Activated naive CD4-positive, alpha-beta T cell treated with anti-CD3 and anti-CD28 coated beads, Interleukin-2, amount 50 U/mL, for 72 hours (primary cell): ENCODE results near the gene ELL2. TPM values are rescaled to one million over a fixed set of nuclear protein-coding genes. Genes with fewer than 3 reads are reported as not detected.

Experiments used
- ATAC-seq, 2 donors: fragments of 150-1000 bp; cut with Tn5 transposase; 2 replicates each; pipeline ENCODE4 v1.10.0; 2021; ENCODE audit warnings: mild to moderate bottlenecking in 2 of 2, moderate library complexity in 2 of 2
- DNase-seq, 2 donors: peaks; one replicate each; pipeline ENCODE4 v3.0.0; 2021 to 2022; ENCODE audit warnings: low spot score in 2 of 2
- H3K27ac Mint-ChIP-seq, 2 donors: one replicate each; pipeline ENCODE4 v1.8.0; 2022; ENCODE audit warnings: mild to moderate bottlenecking in 2 of 2, mixed read lengths in 2 of 2
- H3K36me3 Mint-ChIP-seq, 2 donors: one replicate each; pipeline ENCODE4 v1.8.0; 2022; ENCODE audit warnings: mixed read lengths in 2 of 2
- H3K9me3 Mint-ChIP-seq, 2 donors: one replicate each; pipeline ENCODE4 v1.8.0; 2022; ENCODE audit warnings: mixed read lengths in 2 of 2
- total RNA-seq, 2 donors: library from RNA; stranded (reverse); gene quantifications; one replicate each; pipeline ENCODE4 v1.2.3, GENCODE V29; 2022

Gene ELL2
- total RNA-seq, 2 donors from 2014 or later, result 41.1 to 110 TPM

DNA sequence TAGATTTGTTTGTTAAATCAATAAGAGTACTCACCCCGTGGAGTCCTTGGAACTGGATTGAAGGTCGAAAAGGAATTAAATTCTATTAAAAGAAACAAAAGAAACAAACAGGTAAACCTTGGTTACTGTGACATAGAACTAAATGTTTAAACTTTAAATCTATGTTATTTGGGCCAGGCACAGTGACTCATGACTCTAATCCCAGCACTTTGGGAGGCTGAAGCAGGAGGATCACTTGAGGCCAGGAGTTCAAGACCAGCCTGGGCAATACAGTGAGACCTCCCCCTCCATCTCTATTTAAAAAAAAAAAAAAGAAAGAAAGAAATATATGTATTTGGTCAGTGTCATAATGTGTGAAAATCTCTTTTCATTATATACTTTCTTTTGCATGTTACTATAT lies 18.7 kb downstream of the ELL2 start:
- H3K27ac Mint-ChIP-seq, result no peak overlapping the region

DNA sequence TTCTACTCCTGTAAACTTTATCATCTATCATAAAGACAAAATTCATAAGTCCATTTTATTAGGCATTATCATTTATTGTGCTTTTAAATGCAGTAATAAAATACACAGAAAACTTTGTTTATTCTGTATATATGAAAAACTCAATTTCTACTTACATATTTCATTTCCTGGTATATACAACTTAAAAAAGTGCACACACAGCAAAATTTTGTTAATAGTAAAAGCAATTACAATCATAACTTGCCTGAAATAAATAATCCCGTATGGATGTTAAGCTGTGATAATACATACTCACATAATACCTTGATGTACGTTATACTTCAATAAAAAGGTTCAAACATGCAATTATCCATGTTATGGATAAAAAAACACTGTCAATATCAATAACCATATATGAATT lies 19.2 kb downstream of the ELL2 start:
- no peak for ATAC-seq
- peaks cover 15 to 17% of the 10 kb centered on the region in 2 donors for H3K36me3 Mint-ChIP-seq
- DNase-seq, result no peak
- no peak overlapping the region for H3K27ac Mint-ChIP-seq
- no peaks in the 10 kb centered on the region for H3K9me3 Mint-ChIP-seq

More for the DNA sequence above, 18.7 kb downstream of the ELL2 start:
- no peaks in the 10 kb centered on the region for H3K9me3 Mint-ChIP-seq
- DNase-seq (no peak), ATAC-seq (no peak)
- H3K36me3 Mint-ChIP-seq, result peaks cover 15 to 17% of the 10 kb centered on the region in 2 donors

DNA sequence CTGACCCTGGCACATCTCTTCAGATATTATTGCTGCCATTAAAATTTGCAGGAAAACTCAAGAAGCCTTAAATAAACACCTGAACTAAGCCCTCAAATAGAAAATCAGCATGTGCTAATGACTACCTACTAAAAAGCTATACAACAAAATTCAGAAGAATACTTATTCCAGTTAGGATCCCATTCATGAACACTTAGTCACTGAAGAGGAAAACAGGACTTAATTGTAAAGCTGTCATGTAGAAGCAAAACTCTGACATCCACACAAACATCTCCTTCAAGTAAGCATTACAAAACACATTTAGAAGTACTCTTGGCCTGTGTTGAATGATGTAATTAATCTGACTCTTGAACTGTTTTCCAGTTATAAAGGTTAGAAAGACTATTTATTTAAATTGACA lies 19.9 kb downstream of the ELL2 start:
- ATAC-seq (no peak), DNase-seq (no peak)
- Mint-ChIP-seq H3K27ac (no peak overlapping the region), H3K9me3 (no peaks in the 10 kb centered on the region), H3K36me3 (peaks cover 14 to 16% of the 10 kb centered on the region in 2 donors)

DNA sequence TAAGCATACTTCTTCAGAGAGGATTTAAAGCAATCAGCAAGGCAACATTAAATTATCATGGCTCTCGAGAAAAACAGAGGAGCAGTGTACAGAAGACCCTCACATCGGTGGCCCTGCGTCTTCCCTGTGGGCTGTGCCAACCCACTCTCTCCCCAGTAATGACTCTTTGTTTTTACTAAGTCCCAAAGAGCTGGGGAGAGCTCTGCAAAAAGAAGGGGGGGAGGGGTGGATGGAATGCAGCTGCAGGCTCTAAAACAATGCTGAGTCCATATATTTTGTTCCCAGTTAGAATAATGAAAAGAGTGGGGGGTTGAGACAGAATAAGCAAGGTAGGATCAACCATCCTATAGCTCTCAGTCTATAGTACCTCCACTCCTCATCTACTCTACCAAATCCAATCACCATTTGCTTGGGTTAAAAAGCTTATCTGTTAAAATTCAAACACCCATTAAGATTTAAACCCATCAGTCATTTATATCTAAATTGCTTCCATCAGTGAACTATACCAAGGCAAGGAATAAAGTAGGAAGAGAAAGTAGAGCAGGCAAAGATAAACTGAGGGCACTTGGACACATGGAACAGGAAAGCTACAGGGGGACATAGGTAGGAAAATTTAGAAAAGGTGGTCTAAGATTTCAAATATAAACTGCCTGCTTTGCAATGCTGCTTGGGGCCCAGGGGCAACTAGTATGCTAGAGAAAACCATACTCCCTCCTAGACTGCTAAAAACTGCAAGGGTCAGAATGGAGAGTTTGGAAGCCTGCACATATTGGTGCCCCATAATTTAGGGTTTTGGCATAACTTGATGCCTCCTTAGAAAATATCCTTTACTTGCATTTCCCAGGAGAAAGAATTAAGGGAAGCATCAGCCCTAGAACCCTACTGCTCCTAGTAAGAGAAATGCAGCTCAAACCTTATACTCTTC lies 20.6 kb downstream of the ELL2 start:
- Mint-ChIP-seq H3K36me3 (peaks cover 9 to 17% of the 10 kb centered on the region in 2 donors), H3K27ac (no peak overlapping the region), H3K9me3 (no peaks in the 10 kb centered on the region)
- ATAC-seq (no peak), DNase-seq (no peak)

DNA sequence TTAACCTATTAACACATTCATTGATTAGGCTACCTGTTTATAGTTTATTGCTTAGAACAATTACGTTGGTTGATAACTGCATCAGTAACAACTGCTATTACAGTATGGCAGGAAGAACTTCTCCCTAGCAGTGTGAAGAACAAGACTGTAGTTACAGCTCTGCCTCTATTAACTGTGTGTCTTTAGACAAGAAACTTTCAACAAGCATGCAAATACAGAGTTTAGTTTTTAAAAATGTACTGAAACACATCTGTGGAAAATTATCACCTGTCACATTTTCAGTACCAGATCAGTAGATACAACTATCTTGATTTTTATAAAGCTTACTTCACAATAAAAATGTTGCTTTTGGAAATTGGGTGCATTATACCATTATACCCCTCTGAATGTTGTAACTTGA lies 22.2 kb downstream of the ELL2 start:
- Mint-ChIP-seq H3K27ac (no peak overlapping the region), H3K36me3 (peaks cover 0 to 13% of the 10 kb centered on the region in 2 donors), H3K9me3 (no peaks in the 10 kb centered on the region)
- DNase-seq (no peak), ATAC-seq (no peak)

DNA sequence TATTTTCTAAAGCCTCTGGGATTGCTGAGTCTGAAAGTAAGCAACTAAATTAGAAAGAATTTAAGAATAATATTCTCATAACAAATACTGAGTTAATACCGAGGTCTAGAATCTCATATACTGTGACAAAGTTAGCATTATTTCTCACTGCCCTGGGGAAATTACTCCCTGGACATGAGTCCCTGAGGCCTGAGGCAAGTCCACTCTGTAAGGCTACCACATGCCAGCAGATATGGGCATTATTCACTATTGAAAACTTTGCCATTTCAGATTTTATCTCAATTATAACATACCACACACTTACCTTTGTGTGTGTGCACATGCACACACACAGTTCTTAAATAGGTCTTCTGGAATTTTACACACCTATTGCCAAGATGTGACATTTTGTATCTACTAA lies 22.9 kb downstream of the ELL2 start:
- Mint-ChIP-seq H3K9me3 (no peaks in the 10 kb centered on the region), H3K27ac (no peak overlapping the region)
- DNase-seq, result no peak

DNA sequence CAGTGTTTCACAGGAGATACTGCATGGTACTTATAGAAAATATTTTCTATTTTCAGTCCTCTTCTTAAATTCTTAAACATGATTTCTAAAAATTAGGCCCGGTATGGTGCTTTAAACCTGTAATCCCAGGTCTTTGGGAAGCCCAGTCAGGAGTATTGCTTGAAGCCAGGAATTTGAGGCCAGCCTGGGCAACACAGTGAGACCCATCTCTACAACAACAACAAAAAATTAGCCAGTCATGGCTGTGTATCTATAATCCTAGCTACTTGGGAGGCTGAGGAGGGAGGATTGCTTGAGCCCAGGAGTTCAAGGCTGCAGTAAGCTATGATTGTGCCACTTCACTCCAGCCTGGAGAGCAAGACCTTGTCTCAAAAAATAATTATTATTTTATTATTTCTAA lies 23.3 kb downstream of the ELL2 start:
- Mint-ChIP-seq H3K9me3 (no peaks in the 10 kb centered on the region), H3K36me3 (peaks cover 0 to 13% of the 10 kb centered on the region in 2 donors), H3K27ac (no peak overlapping the region)
- DNase-seq, result no peak
- no peak for ATAC-seq

More for the DNA sequence above, 22.9 kb downstream of the ELL2 start:
- no peak for ATAC-seq
- H3K36me3 Mint-ChIP-seq, result peaks cover 0 to 13% of the 10 kb centered on the region in 2 donors

DNA sequence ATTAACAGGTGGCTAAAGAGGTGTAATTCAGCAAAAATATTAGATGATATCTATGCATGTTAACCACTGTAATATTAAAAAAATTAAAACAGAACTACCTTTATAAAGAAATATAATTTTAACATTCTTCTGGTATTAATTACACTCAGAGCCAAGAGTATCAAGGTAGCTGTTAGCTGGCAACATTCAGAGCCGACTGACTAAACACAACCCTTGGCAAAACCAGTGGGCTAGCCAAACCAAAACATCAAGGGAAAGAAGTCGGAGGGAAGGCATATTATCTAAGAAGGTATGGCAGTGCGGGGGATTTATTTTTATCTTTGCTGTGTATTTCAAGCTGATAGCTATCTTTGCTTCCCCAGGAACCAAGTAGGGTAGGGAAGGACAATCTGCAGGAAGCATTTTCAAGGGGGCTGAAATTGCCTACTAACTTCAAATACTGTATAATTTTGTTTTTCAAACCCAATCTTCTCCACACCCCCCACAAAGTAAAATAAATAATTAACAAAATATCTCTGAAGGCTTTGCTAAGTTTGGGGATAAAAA lies 24.0 kb downstream of the ELL2 start:
- Mint-ChIP-seq H3K9me3 (no peaks in the 10 kb centered on the region), H3K27ac (no peak overlapping the region), H3K36me3 (peaks cover 0 to 13% of the 10 kb centered on the region in 2 donors)
- DNase-seq (no peak), ATAC-seq (no peak)

DNA sequence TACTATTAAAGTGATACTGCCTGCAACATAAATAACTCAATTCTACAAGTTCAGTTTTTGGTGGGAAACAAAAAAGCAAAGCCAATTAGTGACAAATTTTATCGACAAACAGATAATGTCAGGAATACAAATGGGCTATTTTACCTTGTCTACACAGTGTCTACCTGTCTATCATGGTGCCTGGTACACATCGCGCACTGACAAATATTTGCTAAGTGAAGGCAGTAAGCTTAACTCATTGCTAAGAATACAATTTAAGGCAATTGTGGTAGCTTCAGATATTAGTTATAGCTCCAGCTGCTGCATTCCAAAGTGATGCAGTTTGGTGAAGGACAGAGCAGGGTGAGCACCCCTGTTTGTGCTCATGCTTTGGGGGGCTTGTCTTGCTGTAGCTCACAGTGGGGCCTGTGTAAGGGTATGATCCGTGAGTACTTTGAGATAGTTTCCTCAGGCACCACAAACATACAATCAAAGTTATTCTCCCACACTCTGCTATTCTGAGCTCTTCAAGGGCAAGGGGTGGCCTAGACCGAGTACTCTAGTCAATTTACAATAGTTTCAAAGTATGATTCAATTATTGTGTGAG lies 24.7 kb downstream of the ELL2 start:
- ATAC-seq (no peak), DNase-seq (no peak)
- H3K27ac Mint-ChIP-seq, result no peak overlapping the region
- peaks cover 0 to 13% of the 10 kb centered on the region in 2 donors for H3K36me3 Mint-ChIP-seq
- H3K9me3 Mint-ChIP-seq, result no peaks in the 10 kb centered on the region

DNA sequence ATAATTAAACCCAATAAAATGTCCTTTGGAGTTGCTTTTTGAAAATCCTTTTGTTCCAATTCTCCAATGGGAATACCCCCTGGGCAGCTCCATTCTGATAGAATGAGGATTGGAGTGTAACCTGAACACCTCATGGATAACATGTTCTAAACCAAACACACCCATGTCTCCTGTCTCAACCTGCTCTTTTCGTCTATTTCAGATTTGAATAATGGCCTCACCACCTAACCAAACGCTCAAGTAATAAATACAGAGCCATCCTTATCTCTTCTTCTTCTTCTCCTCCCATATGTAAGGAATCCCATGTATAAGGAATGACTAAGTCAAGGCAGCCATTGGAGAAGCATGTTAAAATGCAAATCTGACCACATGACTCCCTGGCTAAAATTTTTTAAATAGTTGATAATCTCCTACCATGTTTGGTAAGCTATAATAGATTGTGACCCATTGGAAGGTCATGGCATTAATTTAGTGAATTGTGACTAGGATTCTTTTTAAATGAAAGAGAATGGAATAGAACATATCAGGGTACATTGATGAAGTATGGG lies 26.0 kb downstream of the ELL2 start:
- Mint-ChIP-seq H3K27ac (peak overlapping the region in 1 of 2 donors; percentile 40), H3K9me3 (no peaks in the 10 kb centered on the region), H3K36me3 (peaks cover 0 to 21% of the 10 kb centered on the region in 2 donors)
- DNase-seq, result no peak
- no peak for ATAC-seq

DNA sequence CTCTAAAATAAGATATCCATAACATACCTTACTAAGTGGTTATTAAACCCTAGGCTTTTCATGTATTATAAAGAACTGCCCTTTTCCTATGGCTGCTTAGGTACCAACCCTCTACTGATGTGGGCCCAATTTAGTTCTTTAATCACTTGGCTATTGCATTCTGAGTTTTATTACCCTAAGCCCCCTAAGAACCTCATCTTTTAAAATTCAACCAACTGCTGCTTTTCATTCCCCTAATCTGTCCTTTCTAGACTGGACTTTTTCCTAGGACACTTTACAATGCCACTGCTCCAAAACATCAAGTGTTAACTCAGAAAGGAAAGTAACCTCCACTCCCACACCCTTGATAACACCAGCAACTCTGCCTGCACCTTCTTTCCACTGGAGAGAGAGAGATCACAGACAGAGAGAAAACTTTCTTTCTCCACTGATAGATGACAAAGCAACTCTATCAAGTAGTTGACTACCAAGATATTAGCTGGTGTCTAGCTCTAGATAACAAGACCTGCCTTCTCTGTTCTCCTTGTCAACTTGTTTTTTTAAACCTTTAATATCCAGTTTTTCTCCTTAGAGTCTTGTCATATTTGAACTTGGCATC lies 27.3 kb downstream of the ELL2 start:
- ATAC-seq, result peak in 1 of 2 donors; percentile 59
- Mint-ChIP-seq H3K27ac (no peak overlapping the region), H3K9me3 (no peaks in the 10 kb centered on the region), H3K36me3 (peaks cover 0 to 24% of the 10 kb centered on the region in 2 donors)
- DNase-seq, result no peak

DNA sequence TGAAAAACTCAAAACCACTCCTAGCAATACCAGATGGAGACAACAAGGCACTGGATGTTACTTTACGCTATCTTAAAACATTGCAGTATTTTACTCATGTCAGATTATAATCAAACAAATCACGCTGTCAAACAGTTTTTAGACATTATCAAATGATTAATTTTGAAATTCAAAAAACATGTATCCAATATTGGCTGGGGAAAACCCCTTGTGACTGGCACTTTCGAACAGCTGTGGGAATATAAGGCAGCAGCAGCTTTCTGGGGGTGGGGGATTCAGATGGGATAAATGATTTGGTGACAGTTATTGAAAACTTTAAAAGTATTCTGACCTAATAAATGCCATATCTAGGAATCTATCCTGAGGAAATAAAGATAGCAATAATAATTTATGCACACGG lies 28.7 kb downstream of the ELL2 start:
- DNase-seq (no peak), ATAC-seq (no peak)
- Mint-ChIP-seq H3K27ac (no peak overlapping the region), H3K9me3 (no peaks in the 10 kb centered on the region), H3K36me3 (peaks cover 0 to 33% of the 10 kb centered on the region in 2 donors)

DNA sequence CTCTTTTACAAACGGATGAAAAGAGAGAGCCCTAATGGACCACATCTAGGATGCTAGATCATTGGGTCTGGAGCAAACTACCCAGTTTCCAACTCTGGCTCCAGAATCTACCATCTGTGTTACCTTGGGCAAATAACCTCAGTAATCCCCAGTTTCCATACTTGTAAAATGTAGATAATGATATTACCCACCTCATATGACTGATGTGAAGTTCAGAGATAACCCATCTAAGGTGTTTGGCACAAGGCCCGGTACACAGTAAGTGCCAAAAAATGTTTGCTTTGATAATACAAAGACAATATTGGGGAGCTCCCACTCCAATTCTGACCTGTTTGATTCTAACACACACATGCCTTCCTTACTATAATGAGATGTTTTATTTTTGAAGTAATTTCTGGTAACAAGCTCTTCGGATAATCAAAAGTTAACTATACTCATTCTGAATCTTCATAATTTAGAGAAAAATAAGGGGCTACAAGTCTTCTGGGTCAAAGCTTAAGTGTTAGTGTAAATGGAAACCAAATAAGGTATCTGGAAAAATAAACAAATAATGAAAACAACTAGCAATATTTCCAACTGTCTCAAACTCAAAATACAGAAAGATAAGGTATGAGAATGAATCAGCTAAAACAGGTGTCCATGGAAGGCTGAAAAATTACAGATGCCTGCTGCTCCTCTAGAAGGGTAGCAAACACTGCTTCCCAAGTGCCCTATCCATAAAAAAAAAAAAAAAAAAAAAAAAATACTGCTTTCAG lies 30.4 kb downstream of the ELL2 start:
- no peak for ATAC-seq
- H3K27ac Mint-ChIP-seq, result no peak overlapping the region
- DNase-seq, result no peak
- H3K36me3 Mint-ChIP-seq, result peaks cover 0 to 27% of the 10 kb centered on the region in 2 donors
- H3K9me3 Mint-ChIP-seq, result no peaks in the 10 kb centered on the region

DNA sequence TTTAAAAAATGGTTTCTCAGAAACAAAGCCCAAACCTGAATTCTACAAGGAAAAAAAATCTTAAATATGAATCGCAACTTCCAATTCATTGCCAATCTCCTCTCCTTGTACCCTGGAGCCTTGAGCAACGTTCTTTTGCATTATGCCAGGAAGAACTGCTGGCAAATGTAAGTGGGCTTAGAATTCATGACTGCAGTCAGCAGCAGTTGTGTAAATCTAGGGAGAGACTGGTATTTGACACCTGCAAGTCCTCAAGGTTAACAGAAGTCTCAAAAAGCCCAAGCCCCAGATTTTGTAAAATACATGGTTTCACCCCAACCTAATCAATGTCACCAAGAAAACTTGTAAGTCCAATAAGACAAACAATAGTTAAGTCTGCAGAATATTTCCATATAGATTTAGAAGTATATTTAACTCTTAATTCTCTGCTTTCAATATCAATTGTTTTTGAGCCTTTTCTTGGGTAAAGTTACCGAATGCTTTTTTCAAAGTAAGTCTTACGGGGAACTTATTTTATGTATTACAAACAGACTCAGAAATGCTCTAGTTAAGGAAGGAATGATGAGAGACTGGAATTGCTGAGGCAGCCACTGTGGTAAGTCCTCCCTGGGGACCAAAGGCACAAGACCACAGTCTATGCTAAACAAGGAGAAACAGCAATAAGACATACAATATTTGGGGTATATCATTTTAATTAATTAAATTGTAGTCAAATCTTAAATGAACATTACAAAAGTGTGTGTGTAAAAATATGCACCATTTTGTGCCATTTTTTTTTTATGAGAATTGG lies 31.3 kb downstream of the ELL2 start:
- H3K9me3 Mint-ChIP-seq, result no peaks in the 10 kb centered on the region
- peaks cover 0 to 25% of the 10 kb centered on the region in 2 donors for H3K36me3 Mint-ChIP-seq
- ATAC-seq, result no peak
- no peak for DNase-seq
- H3K27ac Mint-ChIP-seq, result no peak overlapping the region

DNA sequence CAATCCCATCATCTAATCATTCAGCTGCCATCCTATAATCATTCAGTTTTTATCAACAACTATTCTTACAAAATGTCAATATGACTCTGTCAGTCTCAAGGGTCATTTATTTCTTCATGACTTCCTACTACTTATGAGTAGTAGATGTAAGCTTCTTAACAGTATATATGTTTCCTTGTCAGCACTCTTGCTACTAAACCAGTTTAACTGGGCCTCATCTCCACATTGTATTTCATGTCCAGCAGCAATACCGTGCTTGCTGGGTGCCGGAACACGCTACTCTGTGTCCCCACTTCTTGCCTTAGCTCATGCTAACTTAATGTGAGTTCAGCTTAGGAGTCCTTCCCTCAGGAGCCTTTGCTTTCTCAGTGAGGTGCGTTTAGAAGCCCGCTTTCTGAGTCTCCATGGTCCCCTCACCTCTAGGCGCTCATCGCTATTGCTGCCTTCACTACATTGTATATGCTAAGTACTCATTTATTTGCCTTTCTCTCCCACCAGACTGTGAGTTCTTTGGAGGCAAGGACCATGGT lies 32.9 kb downstream of the ELL2 start:
- Mint-ChIP-seq H3K9me3 (no peaks in the 10 kb centered on the region), H3K36me3 (peaks cover 0 to 28% of the 10 kb centered on the region in 2 donors), H3K27ac (peak overlapping the region; percentile 2 to 67)
- ATAC-seq, result peak in 1 of 2 donors; percentile 5
- no peak for DNase-seq
